Loucy (cell line): ENCODE data around the gene IRF2.
"Not testable (repeated sequence)": the region's sequence is repeated elsewhere in the genome, so short reads cannot be mapped to it uniquely, and the experiment has no call there.

ENCODE experiments used
- H2AFZ ChIP-seq: fragments of 200-600 bp; sonication (generic); 2 replicates; pipeline ENCODE4 v1.6.0; 2016; ENCODE audit warnings: antibody characterized with exemption, mild to moderate bottlenecking, low read length, moderate library complexity
- H3F3A ChIP-seq: fragments of 200-600 bp; 2 replicates; pipeline ENCODE4 v1.6.0; 2016; ENCODE audit warnings: antibody characterized with exemption, low read depth, mild to moderate bottlenecking
- H3K27me3 ChIP-seq: fragments of 200-600 bp; sonication (generic); 2 replicates; pipeline ENCODE4 v1.6.1; 2014; ENCODE audit warnings: low read length, mild to moderate bottlenecking; ENCODE audit not compliant: insufficient read depth, poor library complexity, severe bottlenecking
- H3K36me3 ChIP-seq: fragments of 200-600 bp; sonication (generic); 2 replicates; pipeline ENCODE4 v1.6.1; 2016; ENCODE audit warnings: low read length; ENCODE audit not compliant: insufficient read depth
- H3K4me1 ChIP-seq: fragments of 200-600 bp; sonication (generic); 2 replicates; pipeline ENCODE4 v1.5.1; 2014; ENCODE audit warnings: low read length, mild to moderate bottlenecking; ENCODE audit not compliant: insufficient read depth, poor library complexity, severe bottlenecking
- H3K4me2 ChIP-seq: fragments of 200-600 bp; sonication (generic); 2 replicates; pipeline ENCODE4 v1.6.0; 2014; ENCODE audit warnings: antibody characterized with exemption, low read length, low read depth, mild to moderate bottlenecking; ENCODE audit not compliant: poor library complexity, severe bottlenecking
- H3K4me3 ChIP-seq: fragments of 200-600 bp; sonication (generic); 2 replicates; pipeline ENCODE4 v1.5.1; 2014; ENCODE audit warnings: low read length, mild to moderate bottlenecking, mixed read lengths; ENCODE audit not compliant: poor library complexity, severe bottlenecking
- H3K79me2 ChIP-seq: fragments of 200-600 bp; sonication (generic); 2 replicates; pipeline ENCODE4 v1.6.1; 2014; ENCODE audit warnings: low read length; ENCODE audit not compliant: insufficient read depth
- H3K9ac ChIP-seq: fragments of 200-600 bp; sonication (generic); 2 replicates; pipeline ENCODE4 v1.6.0; 2014; ENCODE audit warnings: mild to moderate bottlenecking, low read depth, low read length, moderate library complexity; ENCODE audit not compliant: poor library complexity, severe bottlenecking
- H3K9me2 ChIP-seq: fragments of 200-600 bp; sonication (generic); replicated peaks from 2 replicates; pipeline ENCODE4 v1.6.1; 2016; ENCODE audit warnings: low read depth, low read length, mixed read lengths
- H3K9me3 ChIP-seq: fragments of 200-600 bp; sonication (generic); 2 replicates; pipeline ENCODE4 v1.6.1; 2014; ENCODE audit warnings: mild to moderate bottlenecking, antibody characterized with exemption, low read length, low read depth; ENCODE audit not compliant: insufficient read depth
- H4K20me1 ChIP-seq: fragments of 200-600 bp; sonication (generic); 2 replicates; pipeline ENCODE4 v1.6.0; 2014; ENCODE audit warnings: antibody characterized with exemption, low read length, mild to moderate bottlenecking; ENCODE audit not compliant: insufficient read depth, poor library complexity, severe bottlenecking
- EZH2phosphoT487 ChIP-seq: fragments of 200-600 bp; IDR thresholded peaks from 2 replicates; pipeline ENCODE4 v1.6.1; 2018; ENCODE audit warnings: antibody characterized with exemption, mild to moderate bottlenecking, moderate library complexity, borderline replicate concordance
- TF ChIP-seq, protein P1 (sequence below): fragments of 200-600 bp; sonication (generic); conservative IDR thresholded peaks from 2 replicates; pipeline ENCODE4 v1.5.1; 2014; ENCODE audit warnings: mild to moderate bottlenecking, antibody characterized with exemption, low read length

IRF2 gene

GRCh38 chr4:184383497-184384055, 90.8 kb downstream of the IRF2 start:
- H3F3A ChIP-seq, result peaks cover 3% of the 10 kb centered on the region
- TF ChIP-seq EZH2phosphoT487, result no peak
- TF ChIP-seq, protein P1, sequence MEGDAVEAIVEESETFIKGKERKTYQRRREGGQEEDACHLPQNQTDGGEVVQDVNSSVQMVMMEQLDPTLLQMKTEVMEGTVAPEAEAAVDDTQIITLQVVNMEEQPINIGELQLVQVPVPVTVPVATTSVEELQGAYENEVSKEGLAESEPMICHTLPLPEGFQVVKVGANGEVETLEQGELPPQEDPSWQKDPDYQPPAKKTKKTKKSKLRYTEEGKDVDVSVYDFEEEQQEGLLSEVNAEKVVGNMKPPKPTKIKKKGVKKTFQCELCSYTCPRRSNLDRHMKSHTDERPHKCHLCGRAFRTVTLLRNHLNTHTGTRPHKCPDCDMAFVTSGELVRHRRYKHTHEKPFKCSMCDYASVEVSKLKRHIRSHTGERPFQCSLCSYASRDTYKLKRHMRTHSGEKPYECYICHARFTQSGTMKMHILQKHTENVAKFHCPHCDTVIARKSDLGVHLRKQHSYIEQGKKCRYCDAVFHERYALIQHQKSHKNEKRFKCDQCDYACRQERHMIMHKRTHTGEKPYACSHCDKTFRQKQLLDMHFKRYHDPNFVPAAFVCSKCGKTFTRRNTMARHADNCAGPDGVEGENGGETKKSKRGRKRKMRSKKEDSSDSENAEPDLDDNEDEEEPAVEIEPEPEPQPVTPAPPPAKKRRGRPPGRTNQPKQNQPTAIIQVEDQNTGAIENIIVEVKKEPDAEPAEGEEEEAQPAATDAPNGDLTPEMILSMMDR, result no peak
- peak overlapping the region; percentile 84 for H3K4me2 ChIP-seq
- H3K4me1 ChIP-seq, result peaks cover 47% of the 10 kb centered on the region
- no peaks in the 10 kb centered on the region for H3K79me2 ChIP-seq
- H3K9me2 ChIP-seq, result no peaks in the 10 kb centered on the region
- peak overlapping the region; percentile 57 for H3K4me3 ChIP-seq
- H3K27me3 ChIP-seq, result no peaks in the 10 kb centered on the region
- H4K20me1 ChIP-seq, result no peaks in the 10 kb centered on the region
- H2AFZ ChIP-seq, result no peak overlapping the region
- H3K9me3 ChIP-seq, result no peaks in the 10 kb centered on the region
- H3K36me3 ChIP-seq, result peaks cover 18% of the 10 kb centered on the region; the same call in 1 of the 2 replicates
- H3K9ac ChIP-seq, result peak overlapping the region; percentile 29

DNA sequence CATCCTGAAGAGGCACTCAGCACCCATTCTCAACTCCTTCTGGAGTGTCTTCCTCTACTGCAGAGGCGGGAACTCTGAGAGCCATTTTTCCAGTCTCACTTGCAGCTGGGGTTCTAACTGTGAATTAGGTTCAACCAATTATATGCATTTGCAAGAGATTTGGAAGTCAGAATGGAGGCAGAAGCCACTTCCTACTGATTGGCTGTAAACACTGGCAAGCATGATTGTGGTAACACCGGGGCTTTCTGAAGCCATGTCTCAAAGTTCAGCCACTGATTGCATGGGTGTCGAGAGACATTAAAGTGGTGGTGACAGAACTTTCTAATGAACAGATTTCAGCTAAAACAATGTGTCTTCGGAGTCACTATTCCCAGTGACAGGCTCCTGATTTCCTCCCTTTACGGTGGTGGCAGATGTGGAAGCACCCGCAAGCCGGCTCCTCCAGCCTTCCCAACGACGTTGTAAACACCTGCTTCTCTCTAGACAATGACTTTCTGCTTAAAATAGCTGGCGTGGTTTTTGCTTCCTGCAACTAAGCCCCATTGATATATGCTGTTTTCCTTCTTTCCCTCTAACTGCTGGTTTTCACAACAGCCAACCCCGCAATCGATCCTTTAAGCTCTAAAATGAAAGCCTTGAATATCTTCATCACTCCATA, 92.0 kb downstream of the IRF2 start:
- Histone ChIP-seq H3K9ac (peak overlapping the region; percentile 13), H2AFZ (peak overlapping the region; percentile 6; the same call in 1 of the 2 replicates), H3K4me3 (peak overlapping the region; percentile 47), H3K9me3 (no peaks in the 10 kb centered on the region), H3K79me2 (no peaks in the 10 kb centered on the region), H3K27me3 (no peaks in the 10 kb centered on the region), H3K36me3 (peaks cover 9% of the 10 kb centered on the region; the same call in 1 of the 2 replicates), H3F3A (peaks cover 3% of the 10 kb centered on the region), H3K9me2 (no peaks in the 10 kb centered on the region), H4K20me1 (no peaks in the 10 kb centered on the region), H3K4me1 (peaks cover 47% of the 10 kb centered on the region), H3K4me2 (peak overlapping the region; percentile 84)
- TF ChIP-seq, protein P1, result no peak
- no peak for TF ChIP-seq EZH2phosphoT487

GRCh38 chr4:184380707-184381106, 93.6 kb downstream of the IRF2 start:
- TF ChIP-seq, protein P1, result no peak
- no peak for TF ChIP-seq EZH2phosphoT487
- H3K9me3 ChIP-seq, result no peaks in the 10 kb centered on the region
- H3K4me1 ChIP-seq, result peaks cover 52% of the 10 kb centered on the region

DNA sequence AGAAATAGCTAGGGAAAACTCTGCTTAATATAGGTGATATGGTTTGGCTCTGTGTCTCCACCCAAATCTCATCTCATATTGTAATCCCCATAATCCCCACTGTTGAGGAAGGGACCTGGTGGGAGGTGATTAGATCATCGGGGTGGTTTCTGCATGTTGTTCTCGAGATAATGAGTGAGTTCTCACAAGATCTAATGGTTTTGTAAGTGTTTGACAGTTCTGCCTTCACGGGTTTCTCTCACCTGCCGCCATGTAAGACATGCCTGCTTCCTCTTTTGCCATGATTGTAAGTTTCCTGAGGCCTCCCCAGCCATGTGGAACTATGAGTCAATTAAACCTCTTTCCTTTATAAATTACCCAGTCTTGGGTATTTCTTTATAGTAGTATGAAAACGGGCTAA, 94.1 kb downstream of the IRF2 start:
- H3K4me1 ChIP-seq, result peaks cover 48% of the 10 kb centered on the region
- H3K4me2 ChIP-seq, H4K20me1 ChIP-seq, H3K9ac ChIP-seq, H3K27me3 ChIP-seq, H3K79me2 ChIP-seq, H3K9me3 ChIP-seq, H2AFZ ChIP-seq, H3K36me3 ChIP-seq, H3F3A ChIP-seq, H3K9me2 ChIP-seq, H3K4me3 ChIP-seq: not testable (repeated sequence)

More at GRCh38 chr4:184380707-184381106, 93.6 kb downstream of the IRF2 start:
- Histone ChIP-seq H3K79me2 (no peaks in the 10 kb centered on the region), H3K27me3 (no peaks in the 10 kb centered on the region), H3F3A (peaks cover 3% of the 10 kb centered on the region), H3K4me3 (no peak overlapping the region), H3K9ac (no peak overlapping the region), H2AFZ (no peak overlapping the region), H3K9me2 (no peaks in the 10 kb centered on the region), H3K4me2 (no peak overlapping the region), H3K36me3 (no peaks in the 10 kb centered on the region), H4K20me1 (no peaks in the 10 kb centered on the region)
